GM19452 (cell line): ENCODE measurements around the gene COL9A3.

Source experiments
- ATAC-seq: cut with Tn5 transposase; IDR thresholded peaks from one replicate; pipeline ENCODE4 v1.9.1; 2021; ENCODE audit not compliant: unreplicated experiment

COL9A3 gene

GRCh38 chr20:62876902-62877816, 60.3 kb downstream of the COL9A3 start:
- ATAC-seq: no peak

- ATAC-seq: no peak
These were observed 61.6 kb downstream of the COL9A3 start for GRCh38 chr20:62878244-62879038.

GRCh38 chr20:62879275-62880146, 62.7 kb downstream of the COL9A3 start:
- ATAC-seq: no peak

- no peak for ATAC-seq
These were observed 63.5 kb downstream of the COL9A3 start for GRCh38 chr20:62880147-62880934.

GRCh38 chr20:62880935-62881661, 64.2 kb downstream of the COL9A3 start:
- ATAC-seq: no peak

- no peak for ATAC-seq
These were observed 65.0 kb downstream of the COL9A3 start for GRCh38 chr20:62881662-62882395.

GRCh38 chr20:62882426-62882825, 65.6 kb downstream of the COL9A3 start:
- no peak for ATAC-seq

- no peak for ATAC-seq
These were observed 67.7 kb downstream of the COL9A3 start for GRCh38 chr20:62884556-62884955.

- ATAC-seq: no peak
These were observed 68.4 kb downstream of the COL9A3 start for GRCh38 chr20:62885046-62885895.

- ATAC-seq: no peak
These were observed 69.3 kb downstream of the COL9A3 start for GRCh38 chr20:62885896-62886708.

GRCh38 chr20:62886709-62887058, 69.8 kb downstream of the COL9A3 start:
- ATAC-seq: no peak

- ATAC-seq: no peak
These were observed 70.5 kb downstream of the COL9A3 start for GRCh38 chr20:62887152-62887859.

- ATAC-seq: no peak
These were observed 71.0 kb downstream of the COL9A3 start for GRCh38 chr20:62887860-62888239.

GRCh38 chr20:62888406-62888805, 71.6 kb downstream of the COL9A3 start:
- no peak for ATAC-seq

- no peak for ATAC-seq
These were observed 72.1 kb downstream of the COL9A3 start for GRCh38 chr20:62888910-62889309.

GRCh38 chr20:62889411-62889810, 72.6 kb downstream of the COL9A3 start:
- ATAC-seq: no peak

- no peak for ATAC-seq
These were observed 73.0 kb downstream of the COL9A3 start for GRCh38 chr20:62889871-62890270.
